ENCODE measurements around the gene ADORA1.

ADORA1 gene

DNA sequence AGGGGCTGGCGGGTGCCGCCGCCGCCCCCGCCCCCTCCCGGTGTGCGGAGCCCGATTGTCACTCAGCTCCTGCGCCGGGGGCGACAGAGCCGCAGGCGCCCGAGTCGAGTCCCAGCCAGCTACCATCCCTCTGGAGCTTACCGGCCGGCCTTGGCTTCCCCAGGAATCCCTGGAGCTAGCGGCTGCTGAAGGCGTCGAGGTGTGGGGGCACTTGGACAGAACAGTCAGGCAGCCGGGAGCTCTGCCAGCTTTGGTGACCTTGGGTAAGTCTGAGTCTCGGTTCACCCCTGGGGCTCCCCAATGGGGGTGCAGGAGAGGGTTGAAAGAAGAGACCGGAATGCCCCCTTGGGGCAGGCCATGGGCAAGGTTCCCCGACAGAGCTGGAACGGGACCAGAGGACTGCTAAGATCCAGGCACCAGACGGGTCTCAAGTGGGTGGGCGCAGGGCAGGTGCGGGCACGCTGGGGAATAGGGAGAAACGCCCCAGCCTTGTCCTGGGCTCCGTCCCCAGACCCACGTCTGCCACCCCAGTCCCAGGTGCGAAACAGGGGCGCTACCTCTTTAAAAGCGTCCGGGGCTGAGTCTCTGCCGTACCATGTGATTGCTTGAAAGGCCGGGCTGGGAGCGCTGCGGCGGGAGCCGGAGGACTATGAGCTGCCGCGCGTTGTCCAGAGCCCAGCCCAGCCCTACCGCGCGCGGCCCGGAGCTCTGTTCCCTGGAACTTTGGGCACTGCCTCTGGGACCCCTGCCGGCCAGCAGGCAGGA is at the start of gene ADORA1:
ADORA1 (plus strand) TSS at position 61 of the 765 bp plus-strand sequence. CDS start 1,116 bp downstream, outside the sequence.
- DNase-seq = peak; percentile 80

DNA sequence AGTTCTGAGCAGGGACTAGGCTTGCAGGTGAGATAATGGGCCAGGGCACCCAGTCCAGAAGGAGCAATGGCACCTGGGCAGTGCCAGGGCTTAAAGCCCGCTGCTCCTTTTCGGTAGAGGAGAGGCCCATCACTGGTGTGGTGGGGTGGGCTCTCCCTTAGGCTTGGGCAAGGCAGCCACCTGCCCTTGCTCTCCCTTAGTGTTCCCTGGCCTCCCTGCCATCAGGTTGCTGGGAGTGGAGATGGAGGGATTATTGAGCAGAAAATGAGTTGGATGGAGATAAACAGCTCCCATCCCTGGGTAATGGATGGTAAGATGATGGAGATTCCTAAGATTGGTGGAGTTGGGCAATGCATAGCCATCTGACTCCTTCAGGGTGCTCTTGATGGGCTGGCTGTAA is 49.6 kb upstream of the ADORA1 start:
- DNase-seq = no peak

DNA sequence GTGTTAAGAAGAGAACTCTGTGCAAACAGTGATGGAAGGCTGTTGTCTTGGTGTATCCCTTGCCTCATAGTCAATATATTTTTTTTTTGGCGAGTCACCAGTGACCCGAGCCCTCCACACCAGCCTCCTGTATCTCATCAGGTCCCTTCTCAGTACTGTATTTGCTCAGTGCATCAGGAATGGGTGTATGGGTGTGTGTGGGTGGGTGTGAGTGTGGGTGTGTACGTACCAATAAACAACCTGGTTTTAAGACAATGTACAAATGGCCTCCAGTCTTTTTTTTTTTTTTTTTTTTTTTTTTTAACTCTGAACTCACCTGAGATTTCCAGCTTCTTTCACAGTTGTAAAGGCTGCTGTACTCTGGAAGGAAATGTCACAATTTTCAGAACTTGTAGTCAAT is 49.0 kb upstream of the ADORA1 start:
- DNase-seq = no peak

DNA sequence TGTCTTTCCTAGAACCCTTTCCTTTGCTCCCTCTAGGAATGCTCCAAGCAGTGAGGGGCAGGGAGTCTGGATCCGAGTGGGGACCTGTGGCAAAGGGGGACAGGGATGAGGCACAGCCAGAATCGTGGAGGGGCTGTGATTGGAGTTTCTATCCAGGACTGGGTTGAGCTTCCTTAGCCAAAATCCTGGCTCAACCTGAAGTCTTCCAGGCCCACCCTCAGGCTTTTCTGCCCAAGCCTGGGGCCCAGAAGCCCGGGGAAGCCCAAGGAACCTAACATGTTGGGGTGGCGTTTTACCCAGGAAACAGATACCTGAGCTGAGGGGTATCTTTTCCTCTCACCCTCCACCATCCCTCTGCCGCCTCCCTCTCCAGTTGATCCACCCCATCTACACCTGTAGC is 47.1 kb upstream of the ADORA1 start:
- no peak for DNase-seq

DNA sequence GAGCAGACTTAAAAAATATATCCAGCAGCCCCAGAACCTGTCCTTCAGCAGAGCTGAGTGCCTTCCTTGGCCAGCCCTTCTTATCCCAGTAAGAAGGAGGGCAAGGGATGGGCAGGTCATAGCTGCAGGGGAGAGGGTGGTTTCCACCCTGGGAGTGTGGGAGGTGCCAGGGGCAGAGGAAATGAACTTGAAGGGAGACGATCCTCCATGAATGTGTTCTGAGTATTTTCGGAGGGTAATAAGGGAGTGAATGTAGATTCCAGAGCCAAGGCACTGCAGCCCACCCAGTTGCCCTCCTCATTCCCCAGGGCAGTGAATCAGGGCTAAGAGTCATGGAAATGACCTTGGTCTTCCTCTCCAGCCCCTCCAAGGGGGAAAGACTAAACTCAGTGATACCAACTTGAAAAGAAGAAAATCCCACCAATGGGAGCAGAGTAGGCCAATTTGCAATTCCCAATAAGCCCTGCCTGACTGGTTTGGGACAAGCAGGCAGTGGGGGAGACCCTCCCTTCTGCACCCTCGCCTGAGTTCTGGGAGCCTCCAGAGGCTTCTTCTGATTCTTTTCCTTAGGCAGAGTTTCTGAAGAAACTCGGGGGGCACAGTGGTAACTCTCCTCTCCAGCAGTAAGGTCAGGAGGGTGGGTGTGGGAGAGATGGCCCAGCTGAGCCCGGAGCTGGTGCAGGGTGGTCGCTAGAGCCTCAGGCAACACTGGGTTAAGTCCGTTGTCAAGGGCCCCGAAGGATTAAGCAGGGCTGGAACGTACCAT is 45.9 kb upstream of the ADORA1 start:
- peak; percentile 49 for DNase-seq

DNA sequence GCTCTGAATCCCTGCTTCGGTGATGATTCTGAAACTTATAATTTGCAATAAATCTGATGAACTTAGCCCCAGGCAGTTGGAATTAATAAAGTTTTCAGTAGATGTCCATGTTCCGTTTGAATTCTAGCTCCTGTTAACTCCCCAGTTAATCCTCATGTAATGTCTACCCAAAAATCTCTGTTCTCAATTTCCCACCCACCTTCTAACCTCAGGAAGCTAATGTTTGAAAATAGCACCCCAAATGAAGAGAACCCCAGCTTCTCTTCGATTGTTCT is 45.4 kb upstream of the ADORA1 start:
- DNase-seq = no peak

DNA sequence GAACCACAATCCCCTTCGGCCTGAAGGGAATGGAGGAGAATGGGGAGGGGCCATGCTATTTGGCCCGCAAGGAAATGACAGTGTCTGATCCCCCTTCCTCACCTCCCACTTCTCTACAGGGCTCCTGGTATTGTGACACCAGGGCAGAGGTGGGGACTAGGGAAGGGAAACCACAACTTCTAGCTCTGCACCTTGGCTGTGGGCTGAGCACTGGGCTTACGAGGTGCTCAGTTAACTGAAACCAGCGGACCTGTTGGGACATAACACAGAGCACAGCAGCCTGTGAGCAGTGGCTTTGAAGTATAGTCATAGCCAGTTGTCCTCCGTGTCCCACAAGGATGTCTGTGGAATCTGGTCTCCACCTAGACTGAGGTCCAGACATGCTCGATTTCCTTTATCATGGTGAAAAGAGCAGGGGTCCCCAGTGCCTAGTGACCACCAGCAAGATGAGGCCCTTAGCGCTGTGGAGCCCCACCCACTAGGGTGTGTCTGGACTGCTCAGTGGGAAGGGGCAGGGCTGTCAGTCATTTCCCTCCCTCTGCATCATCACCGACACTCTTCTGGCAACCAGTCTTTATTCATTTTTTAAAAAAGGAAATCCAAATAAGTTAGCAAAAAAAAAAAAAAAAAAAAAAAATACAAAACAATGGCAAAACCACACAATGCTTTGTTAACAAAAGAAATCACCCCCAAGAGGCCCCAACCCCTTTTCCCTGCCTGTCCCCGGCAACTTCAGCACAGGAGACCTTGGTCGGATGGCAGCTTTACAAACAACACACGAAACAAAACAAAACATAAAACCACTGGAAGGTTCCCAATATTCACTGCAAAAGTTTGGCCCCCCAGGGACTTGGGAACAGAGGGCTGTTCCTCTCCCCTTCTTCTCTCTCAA is 44.7 kb upstream of the ADORA1 start:
- no peak for DNase-seq

DNA sequence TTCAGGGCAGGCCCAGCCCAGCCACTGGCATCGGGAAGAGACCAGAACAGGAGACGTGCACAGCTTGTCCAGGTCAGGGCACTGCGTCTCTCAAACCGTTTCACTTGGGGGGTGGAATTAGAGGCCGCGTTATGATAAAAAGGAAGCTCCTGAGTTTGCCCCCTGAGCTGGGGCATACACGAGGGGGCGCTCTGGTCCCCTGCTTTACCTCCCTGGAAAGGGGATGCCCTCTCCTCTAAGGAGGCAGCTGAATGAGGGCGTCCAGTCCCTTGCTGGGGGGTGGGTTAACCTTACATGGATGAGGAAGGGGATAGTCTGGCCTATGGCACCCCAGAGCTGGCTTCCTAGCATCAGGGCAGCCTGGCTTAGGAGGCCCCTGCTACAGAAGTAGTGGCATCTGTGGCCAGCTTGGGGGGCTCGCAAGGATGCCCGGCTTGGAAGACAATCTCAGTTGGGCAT is 44.0 kb upstream of the ADORA1 start:
- DNase-seq = no peak

DNA sequence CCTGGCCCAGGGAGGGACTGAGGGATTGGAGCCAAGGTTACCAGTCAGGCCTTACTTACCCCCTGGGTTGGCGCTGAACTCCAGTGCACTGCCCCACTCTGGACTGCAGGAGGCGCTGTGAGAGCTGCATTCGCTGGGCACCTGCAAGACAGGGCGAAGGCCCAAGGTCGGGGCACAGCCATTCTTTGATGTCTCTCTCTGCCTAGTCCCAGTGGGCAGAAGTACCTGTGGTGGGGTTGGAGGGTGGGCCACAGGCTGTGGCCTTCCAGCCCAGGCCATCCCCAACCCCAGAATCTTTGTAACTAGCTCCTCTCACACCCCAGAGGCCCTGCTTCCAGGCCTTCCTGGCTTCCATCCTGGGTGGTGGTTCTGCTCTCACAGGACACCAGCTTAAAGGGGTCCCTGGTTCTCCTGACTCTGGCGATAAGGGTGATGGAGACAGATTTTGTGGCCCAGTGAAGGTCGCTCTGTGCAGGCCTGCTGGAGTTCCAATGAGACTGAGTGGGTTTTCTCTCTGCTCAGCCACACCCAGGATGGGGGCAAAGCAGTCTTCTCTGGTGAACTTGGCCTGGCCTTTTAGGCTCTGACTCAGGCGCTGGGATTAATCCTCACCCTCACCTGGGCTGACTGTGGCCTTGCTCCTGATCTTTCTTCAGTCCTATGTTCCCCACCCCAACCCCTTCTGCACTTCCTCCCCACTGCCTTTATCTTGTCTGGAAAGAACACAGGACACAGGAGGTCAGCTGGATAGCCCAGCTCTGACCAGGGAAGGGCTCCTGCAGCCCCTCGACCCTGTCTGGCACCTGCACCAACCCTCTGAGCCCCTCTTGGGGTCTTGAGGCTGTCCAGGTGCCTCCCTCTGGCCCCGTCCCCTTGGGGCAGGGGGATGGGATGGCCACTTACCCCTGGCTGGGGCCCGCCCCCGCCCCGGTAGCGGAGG is 42.7 kb upstream of the ADORA1 start:
- DNase-seq = peak; percentile 52

DNA sequence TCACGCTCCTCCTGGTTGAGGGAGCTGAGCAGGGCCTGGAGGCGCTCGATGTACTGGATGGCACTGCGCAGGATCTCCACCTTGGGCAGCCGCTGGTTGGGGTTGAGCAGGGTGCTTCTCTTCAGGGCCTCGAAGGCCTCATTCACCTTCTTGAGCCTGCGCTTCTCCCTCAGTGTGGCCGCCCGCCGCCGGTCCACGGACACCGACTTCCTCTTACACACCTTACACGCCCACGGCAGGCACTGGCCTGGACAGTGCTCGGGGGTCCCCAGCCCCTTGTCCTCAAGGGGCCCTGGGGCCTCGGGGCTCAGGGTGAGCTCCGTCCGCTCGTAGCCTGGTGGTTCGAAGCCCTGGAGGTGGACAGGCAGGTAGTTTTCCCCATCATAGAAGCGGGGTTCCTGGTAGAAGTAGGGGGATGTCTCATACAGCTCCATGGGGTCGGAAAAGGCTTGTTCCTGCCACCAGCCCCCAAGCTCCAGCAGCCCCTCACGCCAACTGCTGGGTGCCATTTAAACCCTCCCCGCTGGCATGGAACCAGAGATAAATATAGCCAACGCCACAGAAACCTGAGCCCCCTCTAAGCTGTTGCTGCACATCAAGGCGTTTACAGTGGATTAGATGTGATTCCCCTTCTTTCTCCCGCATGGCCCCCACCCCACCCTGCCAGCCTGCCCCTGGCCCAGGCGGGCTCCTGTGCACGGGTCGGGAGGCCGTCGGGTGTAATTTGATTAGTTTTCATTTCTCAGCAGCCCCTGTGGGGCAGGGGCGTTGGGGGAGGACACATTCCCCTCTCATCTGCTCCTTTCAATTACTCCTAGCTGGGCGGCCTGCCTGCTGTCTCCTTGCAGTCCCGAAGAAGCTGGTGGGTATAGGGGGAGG is 41.8 kb upstream of the ADORA1 start, which contains the start of gene MYOG:
MYOG (minus strand) TSS at position 485 of the 879 bp plus-strand sequence; CDS start at position 434, 51 bp downstream.
- peak; percentile 97 for DNase-seq

DNA sequence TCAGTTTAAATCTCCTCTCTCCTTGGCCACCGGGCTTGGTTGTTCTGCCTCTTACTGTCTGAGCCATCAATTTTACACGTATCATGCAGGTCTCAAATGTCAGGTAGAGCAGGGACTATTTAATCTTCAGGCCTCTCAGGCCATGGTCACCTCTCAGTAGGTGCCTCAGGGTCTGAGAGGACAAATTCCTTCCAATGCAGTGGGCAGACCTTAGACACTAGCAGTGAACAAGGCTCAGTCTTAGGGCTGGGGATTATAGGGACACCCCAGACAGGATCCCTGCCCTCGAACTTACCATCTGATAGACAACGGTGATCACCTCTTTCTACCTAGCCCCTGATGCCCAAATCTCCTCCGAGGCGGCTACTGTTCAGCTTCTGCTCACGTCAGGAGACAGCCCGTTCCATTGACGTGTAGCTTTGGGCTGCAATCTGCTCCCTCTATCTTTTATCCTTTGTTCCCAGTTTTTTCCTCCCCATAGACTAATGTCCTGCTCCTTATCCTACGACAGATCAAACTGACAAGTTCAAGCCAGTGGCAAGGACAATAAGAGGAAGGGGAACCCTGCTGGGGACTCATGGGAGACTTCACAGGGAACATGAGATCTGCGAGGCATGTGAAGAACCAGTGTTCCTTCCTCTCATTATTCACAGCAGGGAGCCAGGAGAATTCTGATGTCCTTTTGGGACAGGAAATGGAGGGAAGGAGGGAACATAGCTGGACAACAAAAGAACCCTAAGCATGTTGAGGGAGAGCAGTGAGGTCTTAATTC is 40.3 kb upstream of the ADORA1 start:
- DNase-seq = peak; percentile 59

DNA sequence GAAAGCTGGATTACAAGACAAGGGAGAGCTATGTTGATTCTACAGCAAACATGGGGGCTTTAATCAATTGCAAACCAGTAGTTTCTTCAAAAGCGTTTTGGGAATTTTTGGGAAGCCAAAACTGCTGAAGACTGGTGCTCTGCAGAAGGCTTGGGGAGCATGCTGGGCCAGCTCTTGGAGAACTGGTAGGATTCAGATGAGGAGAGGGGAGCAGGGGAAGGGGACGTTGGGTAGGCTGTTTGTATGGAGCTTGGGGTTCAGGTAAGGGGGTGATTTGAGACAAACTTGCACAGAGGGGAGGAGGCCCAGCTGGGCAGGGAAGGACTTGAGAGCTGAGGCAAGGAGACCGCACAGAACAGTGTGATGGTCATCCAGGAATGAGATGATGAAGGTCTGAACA is 39.1 kb upstream of the ADORA1 start:
- no peak for DNase-seq

DNA sequence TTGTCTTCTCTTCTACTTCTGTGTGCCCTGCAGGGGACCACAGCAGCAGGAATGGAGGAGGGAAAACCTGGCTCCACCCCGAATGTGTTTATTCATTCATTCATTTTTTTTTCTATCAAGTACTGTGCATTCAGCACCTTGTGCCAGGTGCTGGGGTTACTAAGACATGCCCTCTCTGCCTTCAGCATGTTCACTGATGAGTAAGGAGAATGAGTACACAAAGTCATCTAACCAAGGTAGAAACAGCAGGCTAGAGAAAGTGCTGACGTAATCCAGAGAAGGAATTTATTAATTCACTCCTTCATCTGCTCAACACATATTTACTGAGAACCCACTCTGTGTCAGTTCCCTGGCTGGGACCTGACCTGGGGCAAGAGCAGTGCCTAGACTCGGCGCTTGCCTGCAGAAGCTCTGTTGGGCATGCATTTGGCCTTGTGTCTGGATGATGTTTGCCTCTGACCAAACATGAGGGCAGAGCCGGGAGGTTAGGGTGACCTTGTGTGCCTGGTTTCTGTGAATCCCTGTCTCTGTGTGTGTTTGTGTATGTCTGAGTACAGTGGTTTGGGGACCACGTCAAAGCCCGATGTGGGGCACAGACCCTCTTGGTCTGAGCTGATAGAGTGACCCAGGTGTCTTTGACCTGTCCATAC is 38.4 kb upstream of the ADORA1 start:
- DNase-seq = no peak

DNA sequence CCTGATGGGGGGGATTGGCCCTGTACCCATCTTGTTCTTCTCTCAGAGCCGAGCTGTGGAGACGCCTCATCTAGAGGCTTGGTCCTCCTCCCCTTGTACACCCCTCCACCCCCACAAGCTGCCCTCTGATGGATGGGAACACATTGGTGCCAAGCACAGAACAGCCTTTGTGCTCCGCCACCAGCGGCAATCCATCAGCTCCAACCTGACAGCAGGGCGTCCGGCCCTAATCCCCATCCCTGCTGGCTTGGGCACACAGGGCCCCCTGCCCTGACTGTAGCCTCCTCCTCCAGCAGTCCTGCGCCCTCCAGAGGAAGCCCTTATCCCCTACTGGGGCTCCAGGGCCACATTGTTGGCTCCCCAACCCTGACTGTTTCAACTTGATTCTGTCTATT is 37.9 kb upstream of the ADORA1 start:
- peak; percentile 96 for DNase-seq

DNA sequence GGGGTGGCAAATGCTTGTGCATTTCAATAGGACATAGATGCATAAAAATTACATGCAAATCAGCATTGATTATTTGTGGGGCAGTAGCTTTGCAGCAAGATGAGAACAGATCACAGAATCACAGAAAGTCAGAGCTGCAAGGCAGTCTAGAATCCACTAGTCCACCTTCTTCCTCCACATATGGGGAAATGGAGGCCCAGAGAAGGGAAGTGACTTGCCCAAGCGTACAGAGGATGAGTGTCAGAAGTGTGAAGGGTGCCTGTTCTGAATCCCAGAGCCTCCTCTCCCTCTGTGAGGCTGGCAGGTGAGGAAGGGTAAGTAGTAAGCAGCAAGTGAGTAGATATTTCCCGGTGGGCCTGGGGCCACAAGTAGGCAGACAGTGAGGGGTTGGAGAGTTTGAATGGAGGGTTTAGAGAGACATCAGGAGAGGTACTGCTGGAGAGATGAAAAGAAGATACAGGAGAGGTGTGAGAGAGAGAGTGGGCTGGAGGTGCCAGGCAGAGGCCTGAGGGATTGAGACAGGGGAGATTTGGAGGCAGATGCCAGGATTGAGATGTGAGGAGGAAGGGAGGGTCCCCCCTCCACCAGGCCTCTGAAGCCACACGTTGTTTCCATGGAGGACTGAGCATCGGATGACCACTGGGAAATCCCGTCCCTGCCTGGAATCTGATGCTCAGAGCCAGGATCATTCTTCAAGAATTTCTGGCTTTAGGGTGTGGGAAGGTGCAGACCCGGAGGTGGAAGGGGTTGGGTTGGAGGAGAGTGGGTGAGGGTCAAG is 36.9 kb upstream of the ADORA1 start:
- DNase-seq = no peak

DNA sequence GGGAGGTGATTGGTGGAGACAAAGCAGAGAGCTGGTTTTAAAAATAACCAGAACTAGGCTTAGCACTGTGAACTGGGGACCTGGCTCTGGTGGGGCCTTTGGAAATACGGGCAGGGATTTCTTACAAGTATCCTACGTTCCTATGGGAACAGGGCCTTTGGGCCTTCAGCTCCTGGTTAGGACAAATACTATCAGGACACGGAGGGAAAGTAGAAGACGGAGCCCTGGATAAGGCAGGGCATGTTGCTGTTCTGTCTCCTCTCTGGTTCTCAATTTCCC is 36.4 kb upstream of the ADORA1 start:
- DNase-seq = no peak

DNA sequence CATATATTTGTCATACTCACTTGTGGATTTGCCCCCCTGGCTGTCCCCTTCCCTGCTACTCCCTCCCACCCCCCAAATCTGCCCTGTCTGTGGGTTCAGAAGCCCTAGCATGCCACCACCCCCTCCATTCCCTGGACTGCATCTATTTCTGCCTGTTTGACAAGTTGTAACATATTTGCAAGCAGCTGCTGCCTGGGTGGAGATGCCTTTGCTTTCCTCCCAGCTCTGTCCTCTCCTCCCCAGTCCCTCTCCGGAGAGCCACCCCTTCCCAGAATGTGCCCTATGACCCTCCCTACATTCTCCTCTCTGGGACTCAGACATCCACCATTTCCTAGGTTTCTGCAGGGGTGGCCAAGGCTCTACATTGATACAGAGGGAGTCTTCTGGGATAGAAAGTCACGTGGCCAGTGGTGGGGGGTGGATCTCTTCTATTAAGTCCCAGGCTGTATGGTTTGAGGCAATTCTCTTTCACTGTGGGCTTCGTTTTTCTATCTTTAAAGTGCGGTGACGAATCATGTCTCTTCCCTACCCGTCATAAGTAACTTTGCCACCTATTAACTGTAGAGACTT is 35.7 kb upstream of the ADORA1 start:
- no peak for DNase-seq

DNA sequence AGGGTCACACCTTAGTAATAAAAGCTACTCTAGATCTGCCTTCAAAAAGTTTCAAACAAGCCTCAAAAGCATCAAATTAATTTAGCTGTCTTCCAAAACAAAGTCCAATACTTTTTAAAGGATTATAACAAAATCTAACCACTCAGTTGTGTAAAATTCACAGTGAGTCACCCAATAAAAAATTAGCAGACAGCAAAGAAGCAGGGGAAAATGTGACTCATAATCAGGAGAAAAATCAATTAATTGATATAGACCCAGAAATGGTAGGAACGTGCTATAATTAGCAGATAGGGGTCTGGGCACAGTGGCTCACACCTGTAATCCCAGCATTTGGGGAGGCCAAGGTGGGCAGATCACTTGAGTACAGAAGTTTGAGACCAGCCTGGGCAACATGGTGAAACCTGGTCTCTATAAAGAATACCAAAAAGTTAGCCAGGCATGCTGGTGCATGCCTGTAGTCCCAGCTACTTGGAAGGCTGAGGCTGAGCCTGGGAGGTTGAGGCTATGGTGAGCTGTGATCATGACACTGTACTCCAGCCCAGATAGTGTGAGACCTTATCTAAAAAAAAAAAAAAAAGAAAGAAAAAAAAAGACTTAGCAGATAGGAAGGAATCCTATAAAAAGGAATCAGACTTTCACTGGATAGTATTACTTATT is 33.6 kb upstream of the ADORA1 start:
- DNase-seq = no peak
